Epithelial cell of alveolus of lung (primary cell): ENCODE measurements around the gene KLK14. TPM values are rescaled to one million over a fixed set of nuclear protein-coding genes. Genes with fewer than 3 reads are reported as not detected.

ENCODE experiments used
- total RNA-seq: library from RNA; depleted of rRNA; stranded (reverse); fragments of >200 nt; gene quantifications from 2 replicates; pipeline ENCODE4 v1.2.1, GENCODE V29; 2015

The KLK14 gene, protein sequence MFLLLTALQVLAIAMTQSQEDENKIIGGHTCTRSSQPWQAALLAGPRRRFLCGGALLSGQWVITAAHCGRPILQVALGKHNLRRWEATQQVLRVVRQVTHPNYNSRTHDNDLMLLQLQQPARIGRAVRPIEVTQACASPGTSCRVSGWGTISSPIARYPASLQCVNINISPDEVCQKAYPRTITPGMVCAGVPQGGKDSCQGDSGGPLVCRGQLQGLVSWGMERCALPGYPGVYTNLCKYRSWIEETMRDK
- not detected in 2 replicates for total RNA-seq

DNA sequence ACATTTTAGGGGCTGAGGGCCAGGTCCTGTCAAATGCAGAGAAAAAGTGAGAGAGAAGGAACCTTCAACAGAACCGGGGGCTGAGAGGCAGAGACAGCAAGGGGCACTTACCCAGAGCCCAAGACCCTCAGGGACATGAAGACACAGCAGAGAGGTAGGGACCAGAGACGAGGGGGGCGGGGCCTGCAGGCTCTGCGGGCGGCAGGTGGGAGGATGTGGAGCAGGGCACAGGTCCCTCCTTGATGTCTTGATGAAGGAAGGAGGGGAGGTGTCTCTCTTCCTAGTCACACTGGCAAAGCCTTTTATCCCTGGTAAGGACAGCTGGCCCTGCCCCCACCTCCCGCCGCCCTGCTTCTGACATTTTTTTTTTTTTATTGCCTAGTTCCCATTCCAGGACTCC lies at the start of gene KLK14:
KLK14 (minus strand) TSS at position 277 of the 400 bp plus-strand sequence; CDS start at position 4, 273 bp downstream.

DNA sequence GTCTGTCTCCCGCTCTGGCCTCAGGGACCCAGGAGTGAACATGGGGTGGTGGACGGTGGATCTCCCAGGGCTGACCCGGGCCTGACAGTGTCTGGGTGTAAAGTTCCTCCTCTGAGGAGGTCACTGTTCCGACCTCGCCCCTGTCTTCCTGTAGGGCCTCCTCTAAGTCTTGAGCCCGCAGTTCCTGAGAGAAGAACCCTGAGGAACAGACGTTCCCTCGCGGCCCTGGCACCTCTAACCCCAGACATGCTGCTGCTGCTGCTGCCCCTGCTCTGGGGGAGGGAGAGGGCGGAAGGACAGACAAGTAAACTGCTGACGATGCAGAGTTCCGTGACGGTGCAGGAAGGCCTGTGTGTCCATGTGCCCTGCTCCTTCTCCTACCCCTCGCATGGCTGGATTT lies 42.0 kb upstream of the KLK14 start, which contains the start of gene SIGLEC9:
SIGLEC9 (plus strand) TSS at position 178 of the 400 bp plus-strand sequence; CDS start at position 247, 69 bp downstream.

DNA sequence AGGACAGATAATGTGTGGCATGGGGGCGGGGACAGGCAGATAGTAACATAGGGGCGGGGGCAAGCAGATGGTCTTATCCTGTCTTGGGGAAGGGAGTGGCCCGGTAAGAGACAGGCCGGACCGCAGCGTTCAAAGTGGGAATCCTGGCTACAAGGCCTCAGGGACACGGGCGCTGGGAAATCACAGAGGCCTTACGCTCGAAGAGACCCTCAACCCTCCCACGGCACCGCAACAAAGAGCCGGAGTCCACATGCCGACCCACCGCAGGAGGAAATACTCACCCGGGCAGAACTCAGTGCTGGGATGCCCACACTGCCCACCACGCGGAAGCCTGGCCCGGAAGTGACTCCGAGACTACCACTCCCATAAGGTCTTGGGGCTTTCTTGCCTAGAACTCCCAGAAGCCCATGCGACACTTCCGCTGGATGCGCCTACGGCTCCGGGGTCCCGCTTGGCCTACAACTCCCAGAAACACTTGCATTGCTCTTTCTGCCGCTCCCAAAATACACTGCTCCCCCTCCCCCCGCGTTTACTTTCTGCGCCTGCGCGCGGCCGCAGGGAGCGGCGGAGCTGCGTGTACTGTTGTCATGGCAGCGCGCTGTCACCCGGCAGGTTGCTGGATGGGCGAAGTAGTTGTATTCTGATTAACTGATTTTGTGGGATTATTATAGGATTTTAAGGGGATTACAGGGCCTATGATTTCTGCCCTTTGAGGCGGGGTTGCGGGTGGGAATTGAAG lies 25.5 kb upstream of the KLK14 start, which contains the start of gene CTU1:
CTU1 (minus strand) TSS at position 344 of the 739 bp plus-strand sequence. CDS start 3,840 bp downstream, outside the sequence.

GRCh38 chr19:51064534-51065220 lies 18.0 kb downstream of the KLK14 start, which contains the start of gene KLK13:
TSS of gene KLK13 (minus strand) at chr19:51065092. CDS start at chr19:51065067, 25 bp downstream.

GRCh38 chr19:51034704-51035103 lies 48.0 kb downstream of the KLK14 start, which contains the start of gene KLK12:
TSS of gene KLK12 (minus strand) at chr19:51035002. CDS start at chr19:51034621, 381 bp downstream.

Other genes starting within 250 kb of the KLK14 start
- not detected in 2 replicates for gene KLK15, start 249.3 kb downstream of the KLK14 start, total RNA-seq
- not detected in 2 replicates for gene KLK3, start 228.0 kb downstream of the KLK14 start, total RNA-seq
- not detected in 2 replicates for gene KLK2, start 209.4 kb downstream of the KLK14 start, total RNA-seq
- gene KLK4, start 171.5 kb downstream of the KLK14 start, total RNA-seq: not detected in 2 replicates
- gene KLK5, start 129.8 kb downstream of the KLK14 start, total RNA-seq: not detected in 2 replicates
- not detected in 2 replicates for gene KLK6, start 113.3 kb downstream of the KLK14 start, total RNA-seq
- not detected in 2 replicates for gene KLK7, start 99.0 kb downstream of the KLK14 start, total RNA-seq
- gene KLK8, start 81.3 kb downstream of the KLK14 start, total RNA-seq: not detected in 2 replicates
- gene KLK10, start 63.2 kb downstream of the KLK14 start, total RNA-seq: not detected in 2 replicates
- not detected in 2 replicates for gene KLK11, start 56.3 kb downstream of the KLK14 start, total RNA-seq
- gene KLK12, start 47.9 kb downstream of the KLK14 start, total RNA-seq: not detected in 2 replicates
- not detected in 2 replicates for gene KLK13, start 17.8 kb downstream of the KLK14 start, total RNA-seq
- 11.0 and 19.1 TPM in 2 replicates for gene CTU1, start 25.5 kb upstream of the KLK14 start, total RNA-seq
- not detected in 2 replicates for gene SIGLEC9, start 42.0 kb upstream of the KLK14 start, total RNA-seq
- not detected in 2 replicates for gene SIGLEC7, start 59.4 kb upstream of the KLK14 start, total RNA-seq
- not detected in 2 replicates for gene CD33, start 142.2 kb upstream of the KLK14 start, total RNA-seq
- not detected in 2 replicates for gene SIGLECL1, start 168.2 kb upstream of the KLK14 start, total RNA-seq
- gene IGLON5, start 228.8 kb upstream of the KLK14 start, total RNA-seq: under 0.01 and 1.8 TPM in 2 replicates